Kasumi-1 (cell line): ENCODE measurements around the gene C3.
A peak's percentile ranks its signal among the peaks of the same experiment; 100 is the strongest.

ENCODE experiments used
- DNase-seq, 2 experiments: peaks; one replicate each; lab custom pipeline; 2025; lab: John Stamatoyannopoulos, UW

The C3 gene

GRCh38 chr19:6744381-6745301 lies 24.2 kb upstream of the C3 start:
- DNase-seq = no peak

- no peak for DNase-seq
These were observed 23.4 kb upstream of the C3 start for GRCh38 chr19:6743714-6744380.

GRCh38 chr19:6743066-6743465 lies 22.6 kb upstream of the C3 start:
- no peak for DNase-seq

GRCh38 chr19:6740589-6741343 lies 20.3 kb upstream of the C3 start:
- no peak for DNase-seq

- DNase-seq = no peak
These were observed 19.6 kb upstream of the C3 start for GRCh38 chr19:6739883-6740588.

GRCh38 chr19:6739390-6739882 lies 19.0 kb upstream of the C3 start, which contains the start of gene TRIP10:
TSS of gene TRIP10 (plus strand) at chr19:6739680. CDS start at chr19:6739762, 82 bp downstream.
- DNase-seq = peak; percentile 60 to 64

GRCh38 chr19:6738787-6739389 lies 18.4 kb upstream of the C3 start:
- DNase-seq = no peak

- DNase-seq = peak; percentile 92 to 96
These were observed 17.7 kb upstream of the C3 start for GRCh38 chr19:6737873-6738786.

GRCh38 chr19:6737284-6737872 lies 16.9 kb upstream of the C3 start, which contains the start of gene GPR108:
TSS of gene GPR108 (minus strand) at chr19:6737580. CDS start at chr19:6737576, 4 bp downstream.
- peak; percentile 100 for DNase-seq

- no peak for DNase-seq
These were observed 16.4 kb upstream of the C3 start for GRCh38 chr19:6736917-6737283.

GRCh38 chr19:6736169-6736916 lies 15.9 kb upstream of the C3 start:
- DNase-seq = peak; percentile 85

GRCh38 chr19:6735181-6735911 lies 14.9 kb upstream of the C3 start:
- DNase-seq = no peak

GRCh38 chr19:6734096-6734696 lies 13.7 kb upstream of the C3 start:
- DNase-seq = no peak

- no peak for DNase-seq
These were observed 13.1 kb upstream of the C3 start for GRCh38 chr19:6733338-6734095.

GRCh38 chr19:6732803-6733337 lies 12.4 kb upstream of the C3 start:
- no peak for DNase-seq

- DNase-seq = no peak
These were observed 11.4 kb upstream of the C3 start for GRCh38 chr19:6731822-6732221.
